SK-N-MC (cell line): ENCODE measurements around the gene RAPGEF2.

Experiments
- EZH2 ChIP-seq: fragments of 200-600 bp; sonication (generic); IDR thresholded peaks from one replicate; pipeline ENCODE4 v1.6.1; 2017; ENCODE audit warnings: antibody characterized with exemption
- FOXP2 ChIP-seq: optimal IDR thresholded peaks from 2 replicates; pipeline ENCODE3; 2011; ENCODE audit warnings: mild to moderate bottlenecking, moderate library complexity; ENCODE audit not compliant: insufficient read depth; ENCODE audit errors: extremely low read length, control extremely low read depth
- POLR2AphosphoS5 ChIP-seq: IDR thresholded peaks from 2 replicates; pipeline ENCODE4 v1.6.1; 2012; ENCODE audit warnings: mild to moderate bottlenecking, low read depth, low read length, borderline replicate concordance

GRCh38 chr4:159401226-159401712, 298.4 kb downstream of the RAPGEF2 start:
- TF ChIP-seq POLR2AphosphoS5 (no peak), EZH2 (no peak), FOXP2 (no peak)
